Measurements from ENCODE around the gene CAB39.

CAB39 gene

DNA sequence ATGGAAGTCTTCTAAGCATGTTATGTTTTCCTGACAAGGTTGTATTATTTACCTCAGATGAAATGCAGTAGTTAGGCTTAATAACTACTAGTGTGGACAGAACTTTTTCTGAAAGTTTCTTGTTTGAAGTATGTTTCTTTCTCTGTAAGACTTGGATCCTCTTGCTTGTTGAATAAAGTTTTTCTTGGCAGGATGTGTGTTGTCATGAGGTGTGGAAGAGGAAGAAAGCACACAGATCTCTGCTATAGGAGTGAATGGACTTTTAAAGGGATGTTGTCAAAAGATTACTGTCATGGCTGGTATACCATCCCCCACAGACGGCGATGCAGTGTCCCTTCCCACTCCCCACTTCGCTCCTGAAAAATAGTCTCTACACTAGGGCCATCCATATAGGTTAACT lies 2.6 kb downstream of the CAB39 start:
- WGBS (ENCODE audit: extremely low coverage, insufficient coverage, low lambda C conversion rate) = no CpG with 5 or more reads among the region's 3 CpGs

DNA sequence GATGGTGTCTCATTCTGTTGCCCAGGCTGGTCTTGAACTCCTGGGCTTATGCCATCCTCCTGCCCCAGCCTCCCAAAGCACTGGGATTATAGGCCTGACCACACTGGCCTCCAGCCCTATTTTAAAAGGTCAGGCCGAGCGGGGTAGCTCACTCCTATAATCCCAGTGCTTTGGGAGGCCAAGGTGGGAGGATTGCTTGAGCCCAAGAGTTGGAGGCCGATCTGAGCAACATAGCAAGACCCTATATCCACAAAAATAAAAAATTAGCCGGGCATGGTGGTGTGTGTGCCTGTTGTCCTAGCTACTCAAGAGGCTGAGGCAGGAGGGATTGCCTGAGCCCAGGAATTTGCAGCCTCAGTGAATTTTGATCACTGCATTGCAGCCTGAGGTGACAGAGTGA lies 3.9 kb downstream of the CAB39 start:
- WGBS (ENCODE audit: extremely low coverage, insufficient coverage, low lambda C conversion rate) = no CpG with 5 or more reads among the region's 4 CpGs
- H3K79me1 ChIP-seq (ENCODE audit: low read length) = peaks cover 18% of the 10 kb centered on the region
- no peak overlapping the region for H2AK5ac ChIP-seq (ENCODE audit: low read length)
- no peak overlapping the region for H3K27ac ChIP-seq (ENCODE audit: low read depth, low read length)
- no peak overlapping the region for H3K56ac ChIP-seq (ENCODE audit: low read length)
- H4K5ac ChIP-seq (ENCODE audit: low read length) = no peak overlapping the region
- H3K4me2 ChIP-seq (ENCODE audit: low read length) = no peak overlapping the region
- peaks cover 62% of the 10 kb centered on the region for H3K79me2 ChIP-seq (ENCODE audit: control insufficient read depth, insufficient read depth, low read length)
- H3K18ac ChIP-seq (ENCODE audit: low read length) = peak overlapping the region; percentile 47
- no peak overlapping the region for H2BK15ac ChIP-seq (replicated peaks; ENCODE audit: low read depth)
- H2BK5ac ChIP-seq (ENCODE audit: low read length) = no peak overlapping the region
- no peak overlapping the region for H2BK120ac ChIP-seq (ENCODE audit: low read depth, low read length)
- no peak overlapping the region for H3K9ac ChIP-seq (ENCODE audit: low read length)
- H3K4me3 ChIP-seq (ENCODE audit: low read length) = no peak overlapping the region
- no peak overlapping the region for H3K4ac ChIP-seq (ENCODE audit: low read depth, low read length)
- no peaks in the 10 kb centered on the region for H3K36me3 ChIP-seq (ENCODE audit: control insufficient read depth, insufficient read depth, low read length)
- H4K8ac ChIP-seq (ENCODE audit: low read depth, low read length) = no peak overlapping the region
- no peaks in the 10 kb centered on the region for H3K27me3 ChIP-seq (ENCODE audit: insufficient read depth, low read length, poor library complexity)
- no peak overlapping the region for H3K23ac ChIP-seq (ENCODE audit: low read length)
- DNase-seq = no peak
- H3K4me1 ChIP-seq (ENCODE audit: control insufficient read depth, low read depth, low read length) = peaks cover 8% of the 10 kb centered on the region

More for the DNA sequence above, 2.6 kb downstream of the CAB39 start:
- Histone ChIP-seq H3K23ac (ENCODE audit: low read length) (no peak overlapping the region), H3K56ac (ENCODE audit: low read length) (no peak overlapping the region), H2BK5ac (ENCODE audit: low read length) (no peak overlapping the region), H3K4me1 (ENCODE audit: control insufficient read depth, low read depth, low read length) (peaks cover 6% of the 10 kb centered on the region), H3K4me2 (ENCODE audit: low read length) (no peak overlapping the region), H2BK15ac (replicated peaks; ENCODE audit: low read depth) (no peak overlapping the region), H3K27me3 (ENCODE audit: insufficient read depth, low read length, poor library complexity) (no peaks in the 10 kb centered on the region), H2BK120ac (ENCODE audit: low read depth, low read length) (no peak overlapping the region), H3K79me1 (ENCODE audit: low read length) (peaks cover 16% of the 10 kb centered on the region), H4K8ac (ENCODE audit: low read depth, low read length) (no peak overlapping the region), H3K79me2 (ENCODE audit: control insufficient read depth, insufficient read depth, low read length) (peaks cover 55% of the 10 kb centered on the region), H3K18ac (ENCODE audit: low read length) (no peak overlapping the region), H3K4me3 (ENCODE audit: low read length) (no peak overlapping the region), H3K4ac (ENCODE audit: low read depth, low read length) (no peak overlapping the region), H3K9ac (ENCODE audit: low read length) (no peak overlapping the region), H4K5ac (ENCODE audit: low read length) (no peak overlapping the region), H2AK5ac (ENCODE audit: low read length) (no peak overlapping the region), H3K27ac (ENCODE audit: low read depth, low read length) (no peak overlapping the region), H3K36me3 (ENCODE audit: control insufficient read depth, insufficient read depth, low read length) (no peaks in the 10 kb centered on the region)
- no peak for DNase-seq

DNA sequence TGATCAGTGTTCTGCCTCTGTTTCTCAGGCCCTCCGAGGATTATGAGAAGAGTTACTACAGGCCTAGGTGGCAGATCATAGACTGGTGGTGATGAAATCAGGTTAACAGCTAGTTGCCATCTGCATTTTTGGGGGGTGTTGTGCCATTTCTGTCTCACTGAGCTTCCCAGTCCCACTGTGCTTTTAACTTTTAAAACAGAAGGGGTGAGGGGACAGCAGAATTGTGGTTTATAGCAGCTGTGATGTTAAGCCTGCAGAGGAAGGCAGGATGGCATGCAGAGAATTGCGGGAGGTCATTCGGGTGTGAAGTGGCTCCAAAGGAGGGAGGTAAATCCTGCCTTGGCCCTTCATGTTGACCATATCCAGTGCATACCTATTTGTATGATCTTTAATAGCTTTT lies 5.0 kb downstream of the CAB39 start:
- Histone ChIP-seq H3K23ac (ENCODE audit: low read length) (no peak overlapping the region), H2BK5ac (ENCODE audit: low read length) (no peak overlapping the region), H3K79me2 (ENCODE audit: control insufficient read depth, insufficient read depth, low read length) (peaks cover 65% of the 10 kb centered on the region), H3K56ac (ENCODE audit: low read length) (peak overlapping the region; percentile 44), H3K4me1 (ENCODE audit: control insufficient read depth, low read depth, low read length) (peaks cover 8% of the 10 kb centered on the region), H3K27me3 (ENCODE audit: insufficient read depth, low read length, poor library complexity) (no peaks in the 10 kb centered on the region), H4K5ac (ENCODE audit: low read length) (no peak overlapping the region), H3K18ac (ENCODE audit: low read length) (peak overlapping the region; percentile 98), H2BK120ac (ENCODE audit: low read depth, low read length) (peak overlapping the region; percentile 0), H2BK15ac (replicated peaks; ENCODE audit: low read depth) (no peak overlapping the region), H3K4me3 (ENCODE audit: low read length) (no peak overlapping the region), H3K9ac (ENCODE audit: low read length) (peak overlapping the region; percentile 7), H3K4ac (ENCODE audit: low read depth, low read length) (no peak overlapping the region), H3K79me1 (ENCODE audit: low read length) (peaks cover 20% of the 10 kb centered on the region), H2AK5ac (ENCODE audit: low read length) (no peak overlapping the region), H4K8ac (ENCODE audit: low read depth, low read length) (no peak overlapping the region), H3K4me2 (ENCODE audit: low read length) (peak overlapping the region; percentile 32), H3K36me3 (ENCODE audit: control insufficient read depth, insufficient read depth, low read length) (no peaks in the 10 kb centered on the region), H3K27ac (ENCODE audit: low read depth, low read length) (peak overlapping the region; percentile 46)
- peak; percentile 85 for DNase-seq
- no CpG with 5 or more reads among the region's 3 CpGs for WGBS (ENCODE audit: extremely low coverage, insufficient coverage, low lambda C conversion rate)

GRCh38 chr2:230719340-230719739 lies 6.7 kb downstream of the CAB39 start:
- Histone ChIP-seq H2AK5ac (ENCODE audit: low read length) (no peak overlapping the region), H4K5ac (ENCODE audit: low read length) (no peak overlapping the region), H3K9ac (ENCODE audit: low read length) (no peak overlapping the region), H4K8ac (ENCODE audit: low read depth, low read length) (no peak overlapping the region), H3K79me2 (ENCODE audit: control insufficient read depth, insufficient read depth, low read length) (peaks cover 59% of the 10 kb centered on the region), H3K4me1 (ENCODE audit: control insufficient read depth, low read depth, low read length) (peaks cover 8% of the 10 kb centered on the region), H3K36me3 (ENCODE audit: control insufficient read depth, insufficient read depth, low read length) (no peaks in the 10 kb centered on the region), H3K23ac (ENCODE audit: low read length) (no peak overlapping the region), H2BK15ac (replicated peaks; ENCODE audit: low read depth) (no peak overlapping the region), H3K56ac (ENCODE audit: low read length) (no peak overlapping the region), H2BK120ac (ENCODE audit: low read depth, low read length) (no peak overlapping the region), H3K27ac (ENCODE audit: low read depth, low read length) (no peak overlapping the region), H3K4ac (ENCODE audit: low read depth, low read length) (no peak overlapping the region), H3K27me3 (ENCODE audit: insufficient read depth, low read length, poor library complexity) (no peaks in the 10 kb centered on the region), H3K4me3 (ENCODE audit: low read length) (no peak overlapping the region), H3K4me2 (ENCODE audit: low read length) (no peak overlapping the region), H3K79me1 (ENCODE audit: low read length) (peaks cover 24% of the 10 kb centered on the region), H2BK5ac (ENCODE audit: low read length) (no peak overlapping the region), H3K18ac (ENCODE audit: low read length) (no peak overlapping the region)
- DNase-seq = no peak
- 100% methylated on average over 1 of the region's 3 CpGs for WGBS (ENCODE audit: extremely low coverage, insufficient coverage, low lambda C conversion rate)

- Histone ChIP-seq H4K5ac (ENCODE audit: low read length) (no peak overlapping the region), H2BK5ac (ENCODE audit: low read length) (no peak overlapping the region), H3K79me1 (ENCODE audit: low read length) (peaks cover 20% of the 10 kb centered on the region)
Observed at GRCh38 chr2:230721712-230722111, 9.1 kb downstream of the CAB39 start.

DNA sequence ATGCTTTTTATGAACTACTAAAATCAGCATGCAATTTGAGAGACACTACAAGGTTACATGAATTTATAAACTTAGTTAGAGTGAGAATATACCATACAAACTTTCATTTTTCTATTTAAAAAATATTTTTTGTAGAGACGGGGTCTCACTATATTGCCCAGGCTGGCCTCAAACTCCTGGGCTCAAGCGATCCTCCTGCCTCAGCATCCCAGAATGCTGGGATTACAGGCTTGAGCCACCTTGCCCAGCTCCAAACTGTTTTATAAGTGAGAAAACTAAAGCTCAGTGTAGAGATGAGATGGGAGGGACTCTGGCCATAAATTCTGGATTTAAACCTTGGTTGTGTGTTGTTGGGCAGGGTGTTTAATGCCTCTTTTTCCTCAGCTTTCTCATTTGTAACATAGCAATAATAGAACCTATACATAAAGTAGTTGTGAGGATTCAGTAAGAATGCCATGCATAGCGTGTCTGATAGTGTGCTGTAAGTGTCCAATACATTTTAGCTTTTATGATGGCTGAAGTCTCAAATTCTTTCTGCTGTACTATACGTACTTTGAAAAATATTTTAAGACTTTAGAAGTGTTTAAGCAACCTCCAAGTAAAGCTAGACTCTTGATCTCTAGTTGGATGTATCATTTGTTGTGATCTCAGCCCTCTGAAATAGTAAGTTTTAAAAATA lies 9.7 kb downstream of the CAB39 start:
- no peak overlapping the region for H2AK5ac ChIP-seq (ENCODE audit: low read length)
- peaks cover 38% of the 10 kb centered on the region for H3K79me2 ChIP-seq (ENCODE audit: control insufficient read depth, insufficient read depth, low read length)
- no peak overlapping the region for H3K23ac ChIP-seq (ENCODE audit: low read length)
- no CpG with 5 or more reads among the region's 4 CpGs for WGBS (ENCODE audit: extremely low coverage, insufficient coverage, low lambda C conversion rate)
- H3K4me1 ChIP-seq (ENCODE audit: control insufficient read depth, low read depth, low read length) = peaks cover 6% of the 10 kb centered on the region
- no peak overlapping the region for H4K8ac ChIP-seq (ENCODE audit: low read depth, low read length)
- H3K9ac ChIP-seq (ENCODE audit: low read length) = no peak overlapping the region
- no peak overlapping the region for H2BK5ac ChIP-seq (ENCODE audit: low read length)
- no peaks in the 10 kb centered on the region for H3K27me3 ChIP-seq (ENCODE audit: insufficient read depth, low read length, poor library complexity)
- no peak overlapping the region for H3K56ac ChIP-seq (ENCODE audit: low read length)
- no peak overlapping the region for H3K4me2 ChIP-seq (ENCODE audit: low read length)
- H3K4me3 ChIP-seq (ENCODE audit: low read length) = no peak overlapping the region
- H4K5ac ChIP-seq (ENCODE audit: low read length) = no peak overlapping the region
- no peak overlapping the region for H3K18ac ChIP-seq (ENCODE audit: low read length)
- no peak overlapping the region for H2BK120ac ChIP-seq (ENCODE audit: low read depth, low read length)
- H3K79me1 ChIP-seq (ENCODE audit: low read length) = peaks cover 20% of the 10 kb centered on the region
- DNase-seq = no peak
- H2BK15ac ChIP-seq (replicated peaks; ENCODE audit: low read depth) = no peak overlapping the region
- H3K27ac ChIP-seq (ENCODE audit: low read depth, low read length) = no peak overlapping the region
- no peaks in the 10 kb centered on the region for H3K36me3 ChIP-seq (ENCODE audit: control insufficient read depth, insufficient read depth, low read length)
- H3K4ac ChIP-seq (ENCODE audit: low read depth, low read length) = no peak overlapping the region

More at GRCh38 chr2:230721712-230722111, 9.1 kb downstream of the CAB39 start:
- no peak overlapping the region for H3K56ac ChIP-seq (ENCODE audit: low read length)
- H3K4ac ChIP-seq (ENCODE audit: low read depth, low read length) = no peak overlapping the region
- H3K27ac ChIP-seq (ENCODE audit: low read depth, low read length) = no peak overlapping the region
- H3K9ac ChIP-seq (ENCODE audit: low read length) = no peak overlapping the region
- no peak overlapping the region for H4K8ac ChIP-seq (ENCODE audit: low read depth, low read length)
- H3K4me3 ChIP-seq (ENCODE audit: low read length) = no peak overlapping the region
- no peaks in the 10 kb centered on the region for H3K27me3 ChIP-seq (ENCODE audit: insufficient read depth, low read length, poor library complexity)
- H3K18ac ChIP-seq (ENCODE audit: low read length) = no peak overlapping the region
- peak; percentile 48 for DNase-seq
- no peak overlapping the region for H3K23ac ChIP-seq (ENCODE audit: low read length)
- H2BK120ac ChIP-seq (ENCODE audit: low read depth, low read length) = no peak overlapping the region
- WGBS (ENCODE audit: extremely low coverage, insufficient coverage, low lambda C conversion rate) = no CpG with 5 or more reads among the region's 1 CpG
- peaks cover 41% of the 10 kb centered on the region for H3K79me2 ChIP-seq (ENCODE audit: control insufficient read depth, insufficient read depth, low read length)
- no peaks in the 10 kb centered on the region for H3K36me3 ChIP-seq (ENCODE audit: control insufficient read depth, insufficient read depth, low read length)
- peaks cover 8% of the 10 kb centered on the region for H3K4me1 ChIP-seq (ENCODE audit: control insufficient read depth, low read depth, low read length)
- no peak overlapping the region for H3K4me2 ChIP-seq (ENCODE audit: low read length)
- H2AK5ac ChIP-seq (ENCODE audit: low read length) = no peak overlapping the region
- H2BK15ac ChIP-seq (replicated peaks; ENCODE audit: low read depth) = no peak overlapping the region
